GM18499 (cell line): ENCODE results near the gene TP53RK.

ENCODE experiments used
- ATAC-seq: cut with Tn5 transposase; IDR thresholded peaks from one replicate; pipeline ENCODE4 v1.9.1; 2021; ENCODE audit warnings: moderate number of reproducible peaks; ENCODE audit not compliant: insufficient read depth, unreplicated experiment

TP53RK gene

DNA sequence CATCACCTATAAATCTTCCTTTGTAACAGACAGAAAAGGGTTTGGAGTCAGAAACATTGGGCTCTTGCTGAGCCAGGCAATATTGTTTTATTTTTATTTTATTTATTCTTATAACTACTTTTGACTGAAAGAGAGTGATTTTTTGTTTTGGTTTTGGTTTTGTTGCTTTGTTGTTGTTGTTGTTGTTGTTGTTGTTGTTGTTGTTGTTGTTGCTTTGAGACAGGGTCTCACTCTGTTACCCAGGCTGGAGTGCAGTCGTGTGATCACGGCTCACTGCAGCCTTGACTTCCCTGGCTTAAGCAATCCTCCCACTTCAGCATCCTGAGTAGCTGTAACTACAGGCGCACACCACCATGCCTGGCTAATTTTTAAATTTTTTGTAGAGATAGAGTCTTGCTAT, 22.9 kb downstream of the TP53RK start:
- no peak for ATAC-seq

DNA sequence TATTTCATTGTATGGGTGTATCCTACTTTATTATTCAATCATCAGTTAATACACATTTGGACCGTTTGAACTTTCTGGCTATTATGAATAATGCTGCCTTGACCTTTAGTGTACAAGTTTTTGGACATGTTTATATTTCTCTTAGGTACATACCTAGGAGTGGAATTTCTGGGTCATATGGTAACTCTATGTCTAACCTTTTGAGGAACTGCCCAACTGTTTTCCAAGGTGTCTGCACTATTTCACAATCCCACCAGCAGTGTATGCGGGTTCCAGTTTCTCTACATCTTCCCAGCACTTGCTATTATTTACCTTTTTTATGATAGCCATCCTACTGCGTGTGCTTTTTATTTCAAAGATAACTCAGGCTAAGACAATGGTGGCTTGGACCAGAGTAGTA, 23.6 kb downstream of the TP53RK start:
- ATAC-seq: no peak

DNA sequence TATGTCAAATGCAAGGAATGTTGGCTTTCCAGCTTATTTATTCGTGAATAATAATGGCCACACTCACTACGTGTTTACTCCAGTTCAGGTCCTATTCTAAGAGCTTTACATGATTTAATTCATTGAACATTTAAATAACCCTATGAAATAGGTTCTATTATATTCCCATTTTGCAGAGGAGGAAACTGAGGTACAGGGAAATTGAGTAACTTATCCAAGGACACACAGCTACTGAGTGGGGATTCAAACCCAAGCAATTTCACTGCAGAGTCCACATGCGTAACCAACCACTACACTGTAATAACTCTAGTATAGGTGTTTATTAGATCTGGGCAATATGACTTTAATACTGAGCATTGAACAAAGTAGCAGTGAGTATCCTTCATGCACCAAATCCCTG, 25.7 kb downstream of the TP53RK start:
- ATAC-seq: no peak

GRCh38 chr20:46661659-46662058, 27.6 kb downstream of the TP53RK start:
- ATAC-seq: no peak

DNA sequence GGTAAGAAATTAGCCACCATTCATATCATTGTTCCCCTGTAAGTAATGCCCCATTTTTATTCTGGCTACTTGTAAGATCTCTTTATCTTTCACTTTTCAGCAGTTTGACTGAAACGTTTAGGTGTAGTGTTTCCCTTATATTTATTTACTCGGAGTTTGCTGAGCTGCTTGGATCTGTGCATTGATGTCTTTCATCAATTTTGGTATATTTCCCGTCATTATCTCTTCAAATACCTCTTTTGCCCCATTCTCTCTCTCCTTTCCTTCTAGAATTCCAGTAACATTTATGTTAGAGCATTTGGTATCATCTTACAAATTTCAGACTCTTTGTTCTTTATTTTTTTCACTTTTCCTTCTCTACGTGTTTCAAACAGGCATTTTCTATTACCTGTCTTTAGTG, 28.8 kb downstream of the TP53RK start:
- ATAC-seq: no peak

GRCh38 chr20:46657618-46658017, 31.6 kb downstream of the TP53RK start:
- no peak for ATAC-seq

- no peak for ATAC-seq
Observed at GRCh38 chr20:46657137-46657536, 32.1 kb downstream of the TP53RK start.

- no peak for ATAC-seq
Observed at GRCh38 chr20:46652699-46653098, 36.5 kb downstream of the TP53RK start.

- no peak for ATAC-seq
Observed at GRCh38 chr20:46651091-46651962, 37.9 kb downstream of the TP53RK start, which contains the start of gene SLC13A3. Gene SLC13A3, minus strand, starts transcription at chr20:46651459. Its CDS starts 38 bp downstream, at chr20:46651421.

DNA sequence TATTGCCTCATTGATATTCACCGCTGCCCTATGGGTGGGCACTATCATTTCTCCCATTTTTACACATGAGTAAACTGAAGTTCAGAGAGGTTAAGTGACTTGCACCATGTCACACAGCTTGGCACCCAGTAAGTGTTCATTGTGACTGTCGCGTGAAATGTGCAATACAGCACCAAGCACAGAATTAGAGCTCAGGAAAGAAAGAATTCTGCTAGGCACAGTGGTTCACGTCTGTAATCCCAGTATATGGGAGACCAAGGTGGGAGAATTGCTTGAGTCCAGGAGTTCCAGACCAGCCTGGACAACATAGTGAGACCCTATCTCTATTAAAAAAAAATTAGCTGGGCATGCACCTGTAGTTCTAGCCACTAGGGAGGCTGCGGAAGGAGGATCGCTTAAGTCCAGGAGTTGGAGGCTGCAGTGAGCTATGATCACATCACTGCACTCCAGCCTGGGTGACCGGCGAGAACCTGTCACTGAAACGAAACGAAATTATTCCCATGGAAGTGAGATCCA, 38.6 kb downstream of the TP53RK start:
- ATAC-seq: no peak

DNA sequence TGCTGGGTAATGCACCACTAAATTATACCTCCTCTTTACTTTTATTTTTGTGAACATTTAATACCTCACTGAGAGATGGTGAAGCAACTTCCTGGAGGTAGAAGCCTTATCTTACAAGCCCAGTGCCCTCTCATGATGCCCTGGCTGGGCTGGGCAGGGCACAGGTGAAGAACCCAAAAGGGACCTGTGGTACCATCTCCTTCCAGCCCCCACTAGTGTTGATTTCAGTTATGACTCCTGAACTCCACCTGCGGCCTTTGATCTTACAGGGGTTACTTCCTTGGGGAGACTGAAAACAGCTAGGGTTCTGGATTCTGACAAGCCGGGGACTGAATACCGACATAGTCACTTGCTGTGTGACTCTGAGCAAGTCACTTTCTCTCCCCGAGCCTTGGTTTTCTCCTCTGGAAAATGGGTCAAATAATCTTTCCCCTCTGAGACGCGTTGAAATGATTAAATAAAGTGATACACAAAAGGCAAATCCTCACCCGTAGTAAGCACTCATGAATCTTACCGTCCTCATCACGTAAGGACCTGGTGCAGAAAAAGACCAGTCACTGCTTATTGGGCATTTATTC, 39.2 kb downstream of the TP53RK start:
- no peak for ATAC-seq

DNA sequence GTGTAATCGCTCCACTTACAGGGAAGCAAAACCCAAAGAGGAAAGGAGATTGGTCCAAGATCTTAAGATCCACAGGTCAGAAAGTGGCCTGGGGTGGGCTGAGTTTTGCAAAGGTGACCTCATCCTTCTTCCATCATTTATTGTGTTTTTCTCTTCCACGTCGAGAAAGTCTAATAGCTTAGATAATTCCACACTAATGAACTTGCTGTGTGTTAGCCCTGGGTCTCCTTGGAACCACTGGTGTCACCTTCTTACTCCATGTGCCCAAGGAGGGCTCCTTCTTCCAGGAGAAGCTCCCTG, 39.6 kb downstream of the TP53RK start:
- ATAC-seq: no peak

DNA sequence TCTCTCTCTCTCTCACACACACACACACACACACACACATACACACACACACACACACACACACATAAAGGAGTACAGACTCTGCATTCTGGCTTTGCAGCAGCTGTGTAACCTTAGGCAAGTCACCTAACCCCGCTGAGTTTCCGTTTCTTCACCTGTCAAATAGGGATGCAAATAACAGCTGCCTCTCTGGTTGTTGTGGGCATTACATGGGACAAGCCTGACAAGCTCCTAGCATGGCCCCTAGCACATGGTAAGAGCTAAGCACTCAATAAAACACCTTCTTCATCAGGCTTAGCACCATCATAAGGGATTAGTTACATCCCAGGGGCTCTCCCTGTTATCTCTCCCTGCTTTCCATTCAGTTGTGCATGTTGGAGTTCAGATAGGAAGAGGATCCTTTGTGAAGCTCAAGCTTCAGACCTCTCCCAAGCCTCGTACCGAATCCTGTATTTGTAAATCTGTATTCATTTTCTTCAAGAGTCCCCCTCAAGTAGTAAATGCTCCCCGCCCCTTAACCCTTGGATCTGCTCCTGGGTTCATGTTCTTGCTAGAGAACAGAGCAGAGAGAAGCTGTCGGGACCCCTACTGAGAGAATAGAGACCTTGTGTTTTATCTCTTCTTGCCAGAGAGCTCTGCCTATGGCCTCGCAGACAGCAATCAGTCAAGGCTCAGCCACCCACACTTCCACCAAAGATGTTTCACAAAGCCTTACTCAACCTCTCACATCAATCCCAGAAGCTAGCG, 40.2 kb downstream of the TP53RK start:
- no peak for ATAC-seq

- ATAC-seq: no peak
Observed at GRCh38 chr20:46647469-46647868, 41.8 kb downstream of the TP53RK start.

DNA sequence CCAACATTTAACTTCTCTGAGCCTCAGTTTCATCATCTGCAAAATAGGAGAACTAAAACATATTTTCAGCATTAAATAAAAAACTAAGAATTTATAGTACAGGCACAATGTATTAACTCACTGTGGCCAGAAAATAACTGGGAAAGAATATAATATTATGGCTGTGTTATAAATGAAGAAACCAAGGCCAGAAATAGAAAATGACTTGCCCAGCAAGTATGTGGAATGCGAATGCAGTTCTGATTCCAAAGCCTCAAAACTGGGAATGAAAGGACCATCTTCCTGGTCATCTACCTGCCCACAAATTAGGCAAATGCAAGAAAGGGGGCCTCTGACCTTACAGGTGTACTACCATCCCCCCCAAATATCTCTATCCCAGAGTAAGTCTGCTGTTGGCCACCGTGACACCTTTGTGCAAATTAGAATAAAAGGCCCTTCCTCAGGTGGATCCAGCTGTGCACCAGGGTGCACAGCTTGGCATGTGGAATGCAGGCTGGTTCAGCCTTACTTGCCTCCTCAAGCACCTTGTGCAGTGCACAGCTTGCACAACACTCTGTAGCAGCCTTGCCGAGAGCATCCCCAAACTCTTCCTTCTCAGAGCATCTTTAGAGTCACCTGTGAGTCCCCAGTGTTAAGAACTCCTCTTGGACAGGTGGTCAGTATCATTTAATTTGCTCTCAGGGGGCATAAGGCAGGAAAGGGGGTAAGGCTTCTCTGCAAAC, 42.4 kb downstream of the TP53RK start:
- ATAC-seq: no peak

DNA sequence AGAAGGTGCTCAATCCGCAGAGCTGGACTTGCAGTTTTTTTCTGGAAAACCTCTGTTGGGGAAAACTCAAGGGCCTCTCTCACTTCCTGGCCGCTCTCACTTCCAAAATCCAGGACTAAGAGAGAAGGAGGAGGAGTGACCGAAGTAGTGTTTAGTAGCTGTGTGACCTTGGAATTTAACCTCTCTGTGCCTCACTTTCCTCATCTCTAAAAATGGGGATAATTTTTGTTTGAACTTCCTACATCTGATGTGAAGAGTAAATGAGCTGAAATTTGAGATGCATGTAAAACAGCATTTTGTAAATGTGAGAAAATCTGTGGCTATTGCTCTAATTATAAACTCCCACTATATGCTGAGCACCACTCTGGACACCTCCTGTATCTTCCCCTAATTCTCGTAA, 43.1 kb downstream of the TP53RK start:
- no peak for ATAC-seq

- ATAC-seq: no peak
Observed at GRCh38 chr20:46644733-46645132, 44.5 kb downstream of the TP53RK start.

- no peak for ATAC-seq
Observed at GRCh38 chr20:46644160-46644559, 45.1 kb downstream of the TP53RK start.

GRCh38 chr20:46642969-46643343, 46.3 kb downstream of the TP53RK start:
- ATAC-seq: no peak

DNA sequence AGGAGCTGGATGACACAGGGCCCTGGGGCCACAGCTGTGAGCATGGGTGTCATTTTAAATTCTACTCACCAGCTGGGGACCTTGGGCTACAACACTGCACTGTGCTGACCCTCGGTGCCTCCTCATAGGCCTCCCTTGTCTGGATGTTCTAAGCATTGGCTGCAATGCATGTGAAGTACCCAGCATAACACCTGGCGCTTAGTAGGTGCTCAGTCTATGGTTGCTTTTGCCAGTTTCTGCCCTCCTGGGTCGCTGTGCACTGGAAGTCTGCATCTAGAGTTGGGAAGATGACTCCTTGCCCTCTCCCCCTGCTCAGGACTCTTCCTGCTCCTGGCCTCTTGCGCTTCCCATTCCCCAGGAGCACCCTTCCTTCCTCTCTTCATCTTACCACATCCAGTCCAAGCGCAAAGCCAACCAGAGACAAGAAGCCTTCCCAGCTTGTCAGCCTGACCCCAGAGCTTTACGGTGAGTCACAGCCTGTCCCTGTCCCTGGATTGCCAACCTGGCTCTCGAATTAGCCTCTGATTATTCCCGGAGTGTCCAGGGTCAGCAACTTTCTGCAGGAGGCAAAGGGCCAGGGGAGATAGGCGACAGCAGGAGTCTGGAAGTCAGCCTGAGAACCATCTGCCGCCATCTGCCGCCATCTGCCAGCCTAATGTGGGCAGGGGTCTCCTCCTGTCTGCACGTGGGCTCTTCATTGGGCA, 46.8 kb downstream of the TP53RK start:
- no peak for ATAC-seq
